IMR-90 (cell line): ENCODE measurements around the gene GAS7.

ENCODE experiments used
- BHLHE40 ChIP-seq: fragments of 150-350 bp; IDR thresholded peaks from 2 replicates; pipeline ENCODE4 v1.6.1; 2016; ENCODE audit warnings: mild to moderate bottlenecking, low read depth, low read length
- CEBPB ChIP-seq: IDR thresholded peaks from 2 replicates; pipeline ENCODE4 v1.6.1; 2012; ENCODE audit warnings: low read depth, low read length, improper control_type of control experiment
- CHD1 ChIP-seq: IDR thresholded peaks from 2 replicates; pipeline ENCODE4 v1.6.1; 2012; ENCODE audit warnings: low read depth, low read length, improper control_type of control experiment
- FOS ChIP-seq: fragments of 150-350 bp; IDR thresholded peaks from 2 replicates; pipeline ENCODE4 v1.6.1; 2016; ENCODE audit warnings: low read depth, low read length
- MAFK ChIP-seq: IDR thresholded peaks from 2 replicates; pipeline ENCODE4 v1.6.1; 2012; ENCODE audit warnings: low read depth, low read length, improper control_type of control experiment
- MAZ ChIP-seq: IDR thresholded peaks from 2 replicates; pipeline ENCODE4 v1.6.1; 2012; ENCODE audit warnings: low read depth, mild to moderate bottlenecking, low read length, improper control_type of control experiment, moderate library complexity, borderline replicate concordance
- POLR2A ChIP-seq: IDR thresholded peaks from 2 replicates; pipeline ENCODE4 v1.6.1; 2012; ENCODE audit warnings: mild to moderate bottlenecking, low read depth, low read length
- RAD21 ChIP-seq: IDR thresholded peaks from 2 replicates; pipeline ENCODE4 v1.6.1; 2012; ENCODE audit warnings: low read length, improper control_type of control experiment
- RCOR1 ChIP-seq: IDR thresholded peaks from 2 replicates; pipeline ENCODE4 v1.6.1; 2012; ENCODE audit warnings: mild to moderate bottlenecking, low read length, improper control_type of control experiment; ENCODE audit not compliant: insufficient replicate concordance
- RFX5 ChIP-seq: IDR thresholded peaks from 2 replicates; pipeline ENCODE4 v1.8.0; 2012; ENCODE audit warnings: low read depth, mild to moderate bottlenecking, low read length, moderate library complexity
- SMC3 ChIP-seq: fragments of 150-350 bp; IDR thresholded peaks from 2 replicates; pipeline ENCODE4 v1.6.1; 2016; ENCODE audit warnings: low read depth, mild to moderate bottlenecking, antibody characterized with exemption, low read length, moderate library complexity
- TF ChIP-seq, protein P1 (sequence below): conservative IDR thresholded peaks from 2 replicates; pipeline ENCODE4 v1.5.1; 2012; ENCODE audit warnings: mild to moderate bottlenecking, low read depth, low read length, improper control_type of control experiment
- TF ChIP-seq, protein P2 (sequence below): fragments of 150-350 bp; IDR thresholded peaks from 2 replicates; pipeline ENCODE4 v1.6.1; 2016; ENCODE audit warnings: low read depth, mild to moderate bottlenecking, low read length, moderate library complexity, borderline replicate concordance

DNA sequence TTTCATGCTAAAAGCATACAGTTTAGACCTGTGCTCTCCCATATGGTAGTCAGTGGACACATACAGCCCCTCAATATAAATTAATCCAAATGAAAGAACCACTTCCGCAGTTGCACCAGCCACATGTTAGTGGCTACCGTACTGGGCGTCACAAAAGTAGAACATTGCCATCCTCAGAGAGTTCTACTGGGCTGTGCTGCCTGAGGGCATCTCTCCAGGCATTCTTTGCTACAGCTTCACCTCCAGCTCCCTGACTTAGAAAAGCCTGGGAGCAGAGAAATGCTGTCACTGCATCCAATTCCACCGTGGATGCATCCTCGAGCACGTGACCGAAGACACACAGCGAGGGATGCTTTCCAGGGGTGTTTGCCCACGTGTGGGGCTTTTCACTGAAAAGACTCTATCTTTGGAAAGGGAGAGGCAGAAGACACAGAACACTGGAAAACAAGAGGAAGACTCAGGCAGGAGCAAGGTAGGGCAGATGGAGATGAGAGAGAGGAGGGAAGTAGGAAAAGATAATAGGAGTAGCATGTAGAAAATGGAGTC is 86.4 kb downstream of the GAS7 start:
- TF ChIP-seq POLR2A: no peak
- TF ChIP-seq, protein P1, sequence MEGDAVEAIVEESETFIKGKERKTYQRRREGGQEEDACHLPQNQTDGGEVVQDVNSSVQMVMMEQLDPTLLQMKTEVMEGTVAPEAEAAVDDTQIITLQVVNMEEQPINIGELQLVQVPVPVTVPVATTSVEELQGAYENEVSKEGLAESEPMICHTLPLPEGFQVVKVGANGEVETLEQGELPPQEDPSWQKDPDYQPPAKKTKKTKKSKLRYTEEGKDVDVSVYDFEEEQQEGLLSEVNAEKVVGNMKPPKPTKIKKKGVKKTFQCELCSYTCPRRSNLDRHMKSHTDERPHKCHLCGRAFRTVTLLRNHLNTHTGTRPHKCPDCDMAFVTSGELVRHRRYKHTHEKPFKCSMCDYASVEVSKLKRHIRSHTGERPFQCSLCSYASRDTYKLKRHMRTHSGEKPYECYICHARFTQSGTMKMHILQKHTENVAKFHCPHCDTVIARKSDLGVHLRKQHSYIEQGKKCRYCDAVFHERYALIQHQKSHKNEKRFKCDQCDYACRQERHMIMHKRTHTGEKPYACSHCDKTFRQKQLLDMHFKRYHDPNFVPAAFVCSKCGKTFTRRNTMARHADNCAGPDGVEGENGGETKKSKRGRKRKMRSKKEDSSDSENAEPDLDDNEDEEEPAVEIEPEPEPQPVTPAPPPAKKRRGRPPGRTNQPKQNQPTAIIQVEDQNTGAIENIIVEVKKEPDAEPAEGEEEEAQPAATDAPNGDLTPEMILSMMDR: no peak
- no peak for TF ChIP-seq SMC3
- no peak for TF ChIP-seq RCOR1
- no peak for TF ChIP-seq RFX5
- no peak for TF ChIP-seq CHD1
- TF ChIP-seq RAD21: no peak
- TF ChIP-seq MAZ: no peak
- no peak for TF ChIP-seq MAFK
- TF ChIP-seq, protein P2, sequence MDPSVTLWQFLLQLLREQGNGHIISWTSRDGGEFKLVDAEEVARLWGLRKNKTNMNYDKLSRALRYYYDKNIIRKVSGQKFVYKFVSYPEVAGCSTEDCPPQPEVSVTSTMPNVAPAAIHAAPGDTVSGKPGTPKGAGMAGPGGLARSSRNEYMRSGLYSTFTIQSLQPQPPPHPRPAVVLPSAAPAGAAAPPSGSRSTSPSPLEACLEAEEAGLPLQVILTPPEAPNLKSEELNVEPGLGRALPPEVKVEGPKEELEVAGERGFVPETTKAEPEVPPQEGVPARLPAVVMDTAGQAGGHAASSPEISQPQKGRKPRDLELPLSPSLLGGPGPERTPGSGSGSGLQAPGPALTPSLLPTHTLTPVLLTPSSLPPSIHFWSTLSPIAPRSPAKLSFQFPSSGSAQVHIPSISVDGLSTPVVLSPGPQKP: no peak
- no peak for TF ChIP-seq FOS
- TF ChIP-seq BHLHE40: no peak
- no peak for TF ChIP-seq CEBPB
